HUES64 (cell line): ENCODE results near the gene LSM10.

Experiments used
- H3K27ac ChIP-seq: 2 replicates; pipeline ENCODE4 v1.7.0; 2013; ENCODE audit warnings: low read depth, low read length, inconsistent platforms
- H3K27me3 ChIP-seq: 2 replicates; pipeline ENCODE4 v1.6.1; 2013; ENCODE audit warnings: mild to moderate bottlenecking, low read length; ENCODE audit not compliant: insufficient read depth
- H3K36me3 ChIP-seq: 2 replicates; pipeline ENCODE4 v1.6.1; 2013; ENCODE audit warnings: mild to moderate bottlenecking, low read length; ENCODE audit not compliant: insufficient read depth
- H3K4me1 ChIP-seq: 2 replicates; pipeline ENCODE4 v1.6.1; 2013; ENCODE audit warnings: mild to moderate bottlenecking, low read length, moderate library complexity; ENCODE audit not compliant: insufficient read depth
- H3K4me3 ChIP-seq: 2 replicates; pipeline ENCODE4 v1.5.1; 2013; ENCODE audit warnings: mild to moderate bottlenecking, low read length, moderate library complexity
- H3K9ac ChIP-seq: 2 replicates; pipeline ENCODE4 v1.6.1; 2013; ENCODE audit warnings: mild to moderate bottlenecking, low read depth, low read length
- H3K9me3 ChIP-seq: 2 replicates; pipeline ENCODE4 v1.6.1; 2013; ENCODE audit warnings: low read depth, low read length; ENCODE audit not compliant: insufficient read depth
- WGBS: fragments of 150-250, 120-280 bp; methylation state at CpG from one replicate; pipeline ENCODE4 v1.1.7; 2013; ENCODE audit warnings: missing lambda C conversion rate; 5-methylcytosine and 5-hydroxymethylcytosine counted together

Gene LSM10

GRCh38 chr1:36365381-36365780 lies 32.3 kb downstream of the LSM10 start:
- Histone ChIP-seq H3K9me3 (no peaks in the 10 kb centered on the region), H3K4me1 (peaks cover 12% of the 10 kb centered on the region), H3K27me3 (no peaks in the 10 kb centered on the region), H3K27ac (no peak overlapping the region), H3K36me3 (peaks cover 32% of the 10 kb centered on the region; the same call in 1 of the 2 replicates), H3K4me3 (no peak overlapping the region), H3K9ac (no peak overlapping the region)
- WGBS = 97% methylated on average over 1 of the region's 1 CpG

- Histone ChIP-seq H3K27ac (no peak overlapping the region), H3K9me3 (no peaks in the 10 kb centered on the region), H3K9ac (no peak overlapping the region), H3K27me3 (no peaks in the 10 kb centered on the region), H3K36me3 (peaks cover 65% of the 10 kb centered on the region), H3K4me1 (no peaks in the 10 kb centered on the region), H3K4me3 (no peak overlapping the region)
- 96% methylated on average over 6 of the region's 6 CpGs for WGBS
Observed at GRCh38 chr1:36359911-36360550, 37.7 kb downstream of the LSM10 start.

GRCh38 chr1:36359383-36359782 lies 38.3 kb downstream of the LSM10 start:
- Histone ChIP-seq H3K4me1 (no peaks in the 10 kb centered on the region), H3K36me3 (peaks cover 72% of the 10 kb centered on the region), H3K27me3 (no peaks in the 10 kb centered on the region), H3K9me3 (no peaks in the 10 kb centered on the region), H3K9ac (no peak overlapping the region), H3K4me3 (no peak overlapping the region), H3K27ac (no peak overlapping the region)
- 96% methylated on average over 5 of the region's 5 CpGs for WGBS

GRCh38 chr1:36358514-36359084 lies 39.1 kb downstream of the LSM10 start:
- Histone ChIP-seq H3K9me3 (no peaks in the 10 kb centered on the region), H3K4me3 (no peak overlapping the region), H3K27ac (no peak overlapping the region), H3K27me3 (no peaks in the 10 kb centered on the region), H3K9ac (no peak overlapping the region), H3K4me1 (no peaks in the 10 kb centered on the region), H3K36me3 (peaks cover 80% of the 10 kb centered on the region)
- WGBS = 96% methylated on average over 12 of the region's 13 CpGs

- Histone ChIP-seq H3K27me3 (no peaks in the 10 kb centered on the region), H3K4me3 (no peak overlapping the region), H3K27ac (no peak overlapping the region), H3K9me3 (no peaks in the 10 kb centered on the region), H3K9ac (no peak overlapping the region), H3K4me1 (peaks cover 10% of the 10 kb centered on the region; the same call in 1 of the 2 replicates), H3K36me3 (peaks cover 67% of the 10 kb centered on the region)
- 84% methylated on average over 4 of the region's 4 CpGs for WGBS
Observed at GRCh38 chr1:36355811-36356210, 41.9 kb downstream of the LSM10 start.

GRCh38 chr1:36354486-36354885 lies 43.2 kb downstream of the LSM10 start:
- Histone ChIP-seq H3K27me3 (no peaks in the 10 kb centered on the region), H3K9me3 (no peaks in the 10 kb centered on the region), H3K27ac (no peak overlapping the region), H3K36me3 (peaks cover 63% of the 10 kb centered on the region), H3K9ac (no peak overlapping the region), H3K4me1 (peaks cover 10% of the 10 kb centered on the region; the same call in 1 of the 2 replicates), H3K4me3 (no peak overlapping the region)
- WGBS = 97% methylated on average over 11 of the region's 11 CpGs

- Histone ChIP-seq H3K4me1 (peaks cover 10% of the 10 kb centered on the region; the same call in 1 of the 2 replicates), H3K27ac (no peak overlapping the region), H3K9me3 (no peaks in the 10 kb centered on the region), H3K9ac (no peak overlapping the region), H3K4me3 (no peak overlapping the region), H3K36me3 (peaks cover 64% of the 10 kb centered on the region), H3K27me3 (no peaks in the 10 kb centered on the region)
- WGBS = 89% methylated on average over 15 of the region's 15 CpGs
Observed at GRCh38 chr1:36352910-36353878, 44.5 kb downstream of the LSM10 start.

GRCh38 chr1:36352125-36352909 lies 45.4 kb downstream of the LSM10 start:
- no peak overlapping the region for H3K9ac ChIP-seq
- peaks cover 10% of the 10 kb centered on the region; the same call in 1 of the 2 replicates for H3K4me1 ChIP-seq
- H3K9me3 ChIP-seq = no peaks in the 10 kb centered on the region
- no peaks in the 10 kb centered on the region for H3K27me3 ChIP-seq
- 90% methylated on average over 13 of the region's 13 CpGs for WGBS
- no peak overlapping the region for H3K27ac ChIP-seq
- no peak overlapping the region for H3K4me3 ChIP-seq
- H3K36me3 ChIP-seq = peaks cover 66% of the 10 kb centered on the region

GRCh38 chr1:36351227-36351977 lies 46.3 kb downstream of the LSM10 start:
- peaks cover 67% of the 10 kb centered on the region for H3K36me3 ChIP-seq
- no peaks in the 10 kb centered on the region for H3K27me3 ChIP-seq
- peak overlapping the region; percentile 11 for H3K27ac ChIP-seq
- H3K4me3 ChIP-seq = no peak overlapping the region
- H3K9ac ChIP-seq = peak overlapping the region; percentile 42; the same call in 1 of the 2 replicates
- no peaks in the 10 kb centered on the region for H3K9me3 ChIP-seq
- 87% methylated on average over 14 of the region's 14 CpGs for WGBS
- peaks cover 10% of the 10 kb centered on the region; the same call in 1 of the 2 replicates for H3K4me1 ChIP-seq

GRCh38 chr1:36350659-36351226 lies 47.0 kb downstream of the LSM10 start:
- peaks cover 10% of the 10 kb centered on the region; the same call in 1 of the 2 replicates for H3K4me1 ChIP-seq
- H3K36me3 ChIP-seq = peaks cover 69% of the 10 kb centered on the region
- no peaks in the 10 kb centered on the region for H3K9me3 ChIP-seq
- 87% methylated on average over 13 of the region's 13 CpGs for WGBS
- no peaks in the 10 kb centered on the region for H3K27me3 ChIP-seq
- H3K27ac ChIP-seq = peak overlapping the region; percentile 11
- H3K9ac ChIP-seq = no peak overlapping the region
- H3K4me3 ChIP-seq = no peak overlapping the region
